Hematopoietic multipotent progenitor cell treated with erythropoietin and hydrocortisone succinate and interleukin-3 and kit ligand, for 6 days (in vitro differentiated cells): Measurements from ENCODE around the gene FLRT2.

Source experiments
- DNase-seq: peaks from one replicate; pipeline ENCODE4 v3.0.0-alpha.2; 2015

FLRT2 gene

DNA sequence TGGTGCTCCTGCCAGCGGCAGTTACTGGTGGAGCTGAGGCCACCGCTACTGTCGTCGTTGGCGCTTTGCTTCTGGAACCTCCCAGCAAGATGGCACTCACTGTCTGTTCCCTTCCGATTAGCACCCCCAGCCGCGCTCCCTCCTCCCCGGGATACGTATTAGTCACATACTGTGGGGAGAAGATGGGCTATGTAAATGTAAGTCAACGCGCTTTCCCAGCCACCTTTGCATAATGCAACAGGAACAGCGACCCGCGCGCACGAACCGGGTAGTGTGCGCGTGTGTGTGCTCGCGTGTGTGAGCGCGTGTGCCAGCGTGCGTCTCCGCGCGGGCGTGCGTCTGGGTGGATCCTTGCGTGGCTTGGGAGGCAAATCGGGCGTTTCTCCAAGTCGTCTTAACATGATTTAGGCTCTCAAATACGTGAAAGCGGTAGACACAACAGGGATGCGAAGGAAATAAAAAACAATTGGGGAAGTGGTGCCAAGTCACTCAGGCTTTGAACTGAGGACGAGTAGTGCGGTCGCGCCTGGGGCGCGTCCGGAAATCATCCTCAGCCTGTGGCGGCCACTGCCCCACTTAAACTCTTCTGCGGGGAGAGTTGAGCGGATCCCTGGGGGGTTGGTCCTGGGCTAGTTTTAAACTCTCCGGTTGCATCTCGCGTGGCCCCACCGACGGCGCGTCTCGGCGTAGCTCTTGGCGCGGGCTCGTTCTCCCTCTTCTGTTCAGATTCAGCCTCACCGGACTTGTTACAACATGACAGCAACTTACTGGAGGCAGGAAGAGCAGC is 1.8 kb downstream of the FLRT2 start:
- DNase-seq, result peak; percentile 30

DNA sequence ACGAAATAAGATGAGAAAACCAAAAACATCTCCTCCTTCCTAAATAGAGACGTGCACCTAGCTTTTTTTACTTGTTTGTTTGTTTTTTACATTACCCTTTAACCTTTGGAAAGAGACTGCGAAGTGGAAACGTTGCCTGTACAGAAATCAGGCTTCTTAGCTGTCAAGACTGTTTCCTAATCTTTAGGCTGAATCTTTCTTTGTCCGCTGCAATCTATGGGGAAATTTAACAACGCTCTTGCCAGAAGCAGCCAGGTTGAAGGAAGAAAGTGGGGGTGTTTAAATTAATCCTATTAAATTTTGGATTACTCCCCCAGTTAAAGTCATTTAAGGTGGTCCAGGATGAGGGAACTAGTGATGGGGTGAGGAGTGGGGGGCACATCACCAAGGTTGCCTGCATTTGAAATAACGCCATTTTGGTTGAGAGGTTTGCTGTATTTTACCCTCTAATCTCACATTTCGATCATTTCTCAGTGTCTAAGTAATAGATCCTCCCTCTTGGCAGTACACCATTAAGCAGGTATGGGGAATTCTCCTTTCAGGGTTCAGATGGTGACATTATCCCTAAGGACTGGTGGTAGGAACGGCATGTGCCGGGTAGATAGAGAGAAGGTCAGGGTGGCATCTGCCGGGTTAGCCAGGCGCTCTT is 2.6 kb downstream of the FLRT2 start:
- DNase-seq, result no peak

DNA sequence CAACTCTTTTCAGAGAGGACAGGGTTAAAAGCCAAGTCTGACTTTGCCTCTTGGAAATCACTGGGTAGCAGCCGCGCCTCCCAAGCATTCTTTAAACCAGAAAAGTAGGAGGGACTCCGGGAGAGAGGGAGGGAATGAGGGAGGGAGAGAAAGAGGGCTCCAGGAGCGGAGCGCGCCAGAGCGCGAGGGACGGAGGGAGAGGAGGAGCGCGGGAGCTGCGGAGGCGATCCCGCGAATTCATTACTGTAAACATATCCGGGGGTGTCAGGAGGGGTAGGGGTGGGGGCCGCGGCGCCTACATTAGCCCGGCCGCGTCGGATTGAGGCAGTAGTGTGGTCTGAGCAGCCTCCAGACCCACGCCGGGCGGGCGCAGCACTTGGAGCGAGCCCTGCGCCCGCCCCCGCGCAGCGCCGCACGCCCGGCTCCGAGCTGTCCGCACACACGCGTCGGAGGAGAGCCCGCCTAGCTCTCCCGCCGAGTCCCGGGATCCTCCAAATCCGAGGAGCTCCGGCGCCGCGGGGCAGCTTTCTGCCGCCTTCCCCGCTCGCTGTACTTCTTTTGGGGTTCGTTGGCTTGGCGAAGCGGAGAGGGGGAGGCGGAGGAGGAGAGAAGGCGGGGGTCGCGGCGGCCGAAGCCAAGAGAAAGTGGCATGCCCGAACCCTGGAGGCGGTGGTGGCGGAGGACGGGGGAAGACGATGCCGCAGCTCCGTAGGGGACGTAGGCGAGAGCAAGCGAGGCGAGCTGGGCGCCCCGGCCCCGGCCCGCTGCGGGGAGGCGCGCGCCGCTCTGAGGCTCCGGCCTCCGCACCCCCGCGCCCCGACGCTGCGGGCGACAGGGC is 3.3 kb downstream of the FLRT2 start:
- DNase-seq, result no peak

- no peak for DNase-seq
These were observed 3.9 kb downstream of the FLRT2 start for GRCh38 chr14:85533861-85534291.

DNA sequence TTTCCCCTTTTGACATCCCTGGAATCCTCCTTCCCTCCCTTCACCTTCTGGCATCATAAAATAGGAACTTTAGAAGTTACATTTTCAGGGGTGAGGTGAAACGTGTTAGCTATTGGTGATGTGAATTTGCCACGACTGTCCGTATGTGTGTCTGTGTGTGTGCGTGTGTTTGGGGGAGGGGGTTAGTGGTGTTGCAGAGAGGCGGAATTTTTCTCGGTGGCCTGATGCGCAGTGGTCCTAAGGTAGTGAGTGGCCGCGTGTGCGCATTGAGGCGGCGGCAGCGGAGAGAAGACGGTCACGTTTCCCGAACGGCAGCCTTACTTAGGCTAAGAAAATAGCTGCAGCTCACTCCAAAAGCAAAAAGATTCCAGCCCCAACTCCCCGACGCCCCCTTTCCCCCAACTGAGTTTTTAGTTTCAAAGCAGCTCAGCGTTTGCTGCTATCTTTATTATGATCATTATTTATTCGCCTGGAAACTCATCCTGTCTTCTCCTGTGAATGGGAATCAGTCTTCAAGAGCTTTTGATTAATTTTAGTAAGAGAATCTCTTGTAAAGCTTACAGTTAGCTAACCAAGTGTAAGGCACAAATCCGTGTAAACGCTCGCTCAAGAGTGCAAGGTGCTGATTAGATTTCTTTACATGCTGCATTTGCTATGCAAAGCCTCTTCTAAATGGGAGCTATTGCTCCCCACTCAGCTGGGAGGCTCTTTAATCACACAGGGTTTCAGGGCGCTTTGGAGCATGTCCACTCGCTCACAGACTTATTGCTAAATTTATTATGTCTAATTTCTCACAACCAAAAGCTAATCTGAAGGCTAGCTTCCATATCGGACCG is 4.7 kb downstream of the FLRT2 start:
- DNase-seq, result no peak

- no peak for DNase-seq
These were observed 5.4 kb downstream of the FLRT2 start for GRCh38 chr14:85535321-85535720.

DNA sequence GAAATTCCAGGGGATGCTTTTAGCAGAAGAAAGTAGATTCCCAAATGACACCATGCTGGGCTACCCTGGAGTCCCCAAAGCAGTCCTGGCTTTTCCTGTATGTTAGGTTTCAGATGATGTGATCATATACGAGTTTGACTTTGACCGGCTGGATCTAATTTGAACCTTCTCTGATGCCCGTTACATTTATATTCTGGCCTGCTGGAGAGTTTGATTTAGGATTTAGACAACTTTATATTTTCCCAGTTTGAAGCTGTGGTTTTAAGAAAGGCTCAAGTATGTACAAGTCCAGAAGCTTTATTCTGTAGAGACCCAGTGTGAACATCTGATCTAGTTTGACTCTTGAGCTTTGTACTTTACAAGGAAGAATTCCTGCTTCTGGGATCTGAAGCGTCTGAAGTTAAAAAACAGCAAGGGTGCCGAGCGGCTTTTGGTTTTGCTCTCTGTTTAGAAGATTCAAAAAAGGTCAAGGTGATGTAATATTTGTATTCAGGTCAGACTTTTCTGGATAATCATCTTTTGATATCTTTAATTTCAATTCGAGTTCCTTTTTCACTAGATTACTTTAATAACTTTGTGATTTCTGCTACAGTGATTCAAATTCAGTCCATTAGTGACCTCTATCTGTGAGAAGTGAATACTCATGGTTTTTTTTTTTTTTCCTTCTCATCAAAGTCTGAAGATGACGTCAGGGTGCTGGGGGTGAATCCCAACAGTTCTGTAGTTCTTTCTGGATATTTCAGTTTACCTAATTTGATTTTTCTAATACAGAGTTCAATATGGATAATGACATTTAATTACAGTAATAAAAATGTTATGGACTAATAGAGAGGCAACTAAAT is 6.3 kb downstream of the FLRT2 start:
- peak; percentile 38 for DNase-seq

- no peak for DNase-seq
These were observed 6.9 kb downstream of the FLRT2 start for GRCh38 chr14:85536833-85537190.

- no peak for DNase-seq
These were observed 7.6 kb downstream of the FLRT2 start for GRCh38 chr14:85537526-85537925.

DNA sequence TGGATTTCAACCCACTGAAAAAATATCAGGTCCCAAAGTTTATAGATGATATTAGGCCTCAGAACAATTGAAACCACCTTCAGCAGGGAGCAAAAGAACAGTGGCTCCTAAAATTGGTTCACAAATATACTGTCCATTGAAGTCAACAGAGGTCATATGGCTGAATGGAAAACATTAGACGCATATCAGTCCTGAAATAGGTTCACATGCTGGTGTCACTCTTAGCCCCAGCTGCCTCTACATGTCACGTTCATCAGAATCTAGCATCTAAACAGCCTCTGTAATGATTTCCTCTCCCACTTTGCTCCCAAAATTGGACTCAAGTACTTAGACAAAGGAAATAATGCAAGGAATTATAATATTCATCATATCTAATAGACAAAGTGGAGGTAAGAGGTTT is 8.7 kb downstream of the FLRT2 start:
- no peak for DNase-seq

DNA sequence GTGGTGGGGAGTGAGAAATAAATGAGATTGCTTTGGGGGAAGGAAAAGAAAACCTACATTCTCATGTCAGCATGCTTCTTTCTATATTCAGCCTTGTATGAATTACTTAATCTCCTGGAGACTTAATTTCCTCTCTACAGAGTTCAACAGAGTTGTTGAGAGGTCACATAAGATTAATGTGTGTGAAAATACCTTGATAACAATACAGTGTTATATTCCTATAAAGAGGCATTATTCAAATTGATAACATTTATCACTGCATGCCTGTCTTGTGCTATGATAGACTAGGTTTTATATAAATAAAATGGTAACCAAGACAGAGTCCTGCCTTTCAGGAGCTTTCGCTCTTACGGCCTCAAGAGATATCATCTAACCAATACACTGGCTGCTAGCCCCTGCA is 9.6 kb downstream of the FLRT2 start:
- no peak for DNase-seq

DNA sequence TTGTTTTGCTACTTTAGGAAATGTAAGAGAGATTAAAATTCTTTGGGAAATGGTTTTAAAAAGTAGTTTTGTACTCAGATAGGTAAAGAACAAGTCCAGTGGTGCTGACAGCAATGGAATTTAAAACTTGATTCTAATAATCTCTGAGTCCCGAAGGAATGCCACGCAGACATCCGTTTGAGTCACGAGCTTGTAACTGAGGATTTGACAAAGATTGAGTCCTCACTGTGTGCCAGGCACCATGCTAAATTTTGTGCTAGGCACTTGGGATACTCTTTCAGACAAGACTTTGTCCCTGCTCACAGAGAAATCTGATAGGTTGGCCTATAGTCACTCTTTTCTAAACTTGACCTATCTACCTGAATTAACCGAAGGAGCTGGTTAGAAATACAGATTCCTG is 12.7 kb downstream of the FLRT2 start:
- no peak for DNase-seq

DNA sequence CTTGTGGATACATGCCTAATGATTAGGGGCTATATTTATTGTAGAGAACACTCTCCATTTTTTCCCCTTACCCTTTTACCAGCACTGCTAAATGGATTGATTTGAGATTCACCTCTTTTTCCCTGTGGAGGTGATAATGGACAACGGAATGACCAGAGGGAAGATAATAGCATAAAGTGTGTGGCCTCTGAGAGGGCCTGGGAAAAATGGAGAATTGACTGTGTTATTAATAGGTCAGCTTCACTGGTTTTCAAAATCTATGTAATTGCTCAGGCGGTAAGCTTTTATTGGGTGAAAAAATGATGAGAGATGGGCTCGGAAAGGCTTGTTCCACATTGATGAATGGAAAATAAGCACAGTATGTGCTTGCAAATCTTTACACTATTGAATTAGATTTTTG is 15.8 kb downstream of the FLRT2 start:
- DNase-seq, result no peak

DNA sequence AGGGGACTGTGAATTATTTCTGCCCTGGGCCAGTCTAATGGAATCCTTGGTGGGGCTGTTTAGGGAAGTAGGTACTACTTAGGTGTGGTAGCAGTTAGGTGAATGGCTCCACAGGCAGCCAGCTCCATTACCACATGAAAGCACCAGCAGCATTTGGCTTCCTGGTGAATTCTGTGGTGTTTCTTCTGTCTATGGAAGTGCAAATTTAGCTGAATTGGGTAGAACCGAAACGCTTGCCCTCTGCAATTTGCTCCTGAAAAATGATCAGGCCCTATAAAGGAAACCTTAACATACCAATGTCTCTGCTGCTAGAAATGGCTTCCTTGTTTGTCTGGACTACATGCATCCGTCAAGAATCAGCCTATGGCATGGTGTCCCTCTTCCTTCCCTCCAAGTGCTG is 16.4 kb downstream of the FLRT2 start:
- no peak for DNase-seq

- no peak for DNase-seq
These were observed 19.8 kb downstream of the FLRT2 start for GRCh38 chr14:85549697-85550096.

- no peak for DNase-seq
These were observed 24.2 kb downstream of the FLRT2 start for GRCh38 chr14:85554106-85554505.

DNA sequence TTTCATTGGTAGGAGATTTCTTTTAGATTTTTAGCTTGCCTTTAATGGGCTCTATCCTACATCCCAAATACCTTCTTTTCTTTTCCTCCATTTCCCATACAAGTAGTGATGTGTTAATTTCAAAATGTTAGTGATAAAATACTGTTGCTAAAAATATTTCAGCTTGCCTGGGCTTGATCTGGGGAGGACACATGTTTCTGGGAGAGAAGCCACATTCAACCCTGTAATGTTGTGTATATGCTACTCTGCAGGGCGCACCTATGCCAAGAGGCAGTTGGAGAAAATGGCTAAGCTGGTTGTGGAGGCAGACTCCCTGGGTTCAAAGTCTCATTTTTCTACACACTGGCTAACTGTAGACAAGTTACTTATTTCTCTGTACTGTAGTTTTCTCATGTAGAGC is 26.3 kb downstream of the FLRT2 start:
- DNase-seq, result no peak

GRCh38 chr14:85558505-85558904 is 28.6 kb downstream of the FLRT2 start:
- DNase-seq, result no peak

- DNase-seq, result no peak
These were observed 32.7 kb downstream of the FLRT2 start for GRCh38 chr14:85562630-85563029.

GRCh38 chr14:85564841-85565527 is 35.0 kb downstream of the FLRT2 start:
- no peak for DNase-seq

GRCh38 chr14:85565862-85566296 is 35.9 kb downstream of the FLRT2 start:
- DNase-seq, result no peak
